ENCODE results near the gene B3GNT2.

Gene B3GNT2

DNA sequence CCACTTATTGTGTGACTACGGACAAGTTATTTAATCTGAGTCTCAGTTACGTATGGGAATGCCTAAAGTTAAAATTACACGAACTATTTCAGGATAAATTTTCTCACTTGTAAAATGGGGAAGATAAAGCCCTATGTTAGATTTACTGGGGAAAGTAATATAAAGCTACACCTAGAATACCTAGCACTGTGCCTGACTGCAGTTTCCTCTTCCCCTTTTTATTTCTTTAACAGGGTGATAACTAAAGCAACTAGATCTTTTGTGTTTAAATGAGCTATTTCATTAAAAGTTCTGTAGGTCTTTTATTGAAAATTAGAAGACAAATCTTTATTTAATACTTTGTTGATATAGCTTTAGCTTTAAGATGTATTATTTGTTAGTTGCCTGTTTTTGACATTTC is 5.0 kb downstream of the B3GNT2 start:
- TF ChIP-seq CTCF (conservative IDR thresholded peaks at IDR 0.05; ENCODE audit: low read depth, low read length), result no peak
- H3K4me2 ChIP-seq, result peak overlapping the region; percentile 89
- H3K27me3 ChIP-seq (ENCODE audit: insufficient read depth, low read depth), result no peaks in the 10 kb centered on the region
- peaks cover 92% of the 10 kb centered on the region for H3K79me2 ChIP-seq (ENCODE audit: insufficient read depth, low read depth)
- H2AFZ ChIP-seq (ENCODE audit: low read depth), result no peak overlapping the region
- H3K4me1 ChIP-seq (ENCODE audit: low read depth, poor library complexity, severe bottlenecking), result peaks cover 52% of the 10 kb centered on the region
- H3K9ac ChIP-seq, result no peak overlapping the region
- no peak overlapping the region for H3K4me3 ChIP-seq (IDR thresholded peaks at IDR 0.05; ENCODE audit: insufficient read depth, low read depth, low read length)
- peaks cover 55% of the 10 kb centered on the region for H4K20me1 ChIP-seq (ENCODE audit: insufficient read depth)
- H3K36me3 ChIP-seq (ENCODE audit: insufficient read depth), result no peaks in the 10 kb centered on the region
- no peak overlapping the region for H3K27ac ChIP-seq

GRCh38 chr2:62201307-62201706 is 5.4 kb downstream of the B3GNT2 start:
- H3K4me2 ChIP-seq, result peak overlapping the region; percentile 89; the same call in 1 of the 2 replicates
- peaks cover 52% of the 10 kb centered on the region for H3K4me1 ChIP-seq (ENCODE audit: low read depth, poor library complexity, severe bottlenecking)
- H3K27me3 ChIP-seq (ENCODE audit: insufficient read depth, low read depth), result no peaks in the 10 kb centered on the region
- peaks cover 93% of the 10 kb centered on the region for H3K79me2 ChIP-seq (ENCODE audit: insufficient read depth, low read depth)
- no peaks in the 10 kb centered on the region for H3K36me3 ChIP-seq (ENCODE audit: insufficient read depth)
- peaks cover 55% of the 10 kb centered on the region for H4K20me1 ChIP-seq (ENCODE audit: insufficient read depth)
- TF ChIP-seq CTCF (conservative IDR thresholded peaks at IDR 0.05; ENCODE audit: low read depth, low read length), result no peak
- H3K27ac ChIP-seq, result no peak overlapping the region
- H3K4me3 ChIP-seq (IDR thresholded peaks at IDR 0.05; ENCODE audit: insufficient read depth, low read depth, low read length), result no peak overlapping the region
- no peak overlapping the region for H3K9ac ChIP-seq
- no peak overlapping the region for H2AFZ ChIP-seq (ENCODE audit: low read depth)

- Histone ChIP-seq H3K9ac (no peak overlapping the region), H3K4me1 (ENCODE audit: low read depth, poor library complexity, severe bottlenecking) (peaks cover 52% of the 10 kb centered on the region), H2AFZ (ENCODE audit: low read depth) (no peak overlapping the region), H4K20me1 (ENCODE audit: insufficient read depth) (peaks cover 59% of the 10 kb centered on the region), H3K4me2 (peak overlapping the region; percentile 24), H3K27ac (no peak overlapping the region), H3K27me3 (ENCODE audit: insufficient read depth, low read depth) (no peaks in the 10 kb centered on the region), H3K4me3 (IDR thresholded peaks at IDR 0.05; ENCODE audit: insufficient read depth, low read depth, low read length) (no peak overlapping the region), H3K36me3 (ENCODE audit: insufficient read depth) (no peaks in the 10 kb centered on the region), H3K79me2 (ENCODE audit: insufficient read depth, low read depth) (peaks cover 98% of the 10 kb centered on the region)
- TF ChIP-seq CTCF (conservative IDR thresholded peaks at IDR 0.05; ENCODE audit: low read depth, low read length), result no peak
Observed at GRCh38 chr2:62202019-62202722, 6.3 kb downstream of the B3GNT2 start.

GRCh38 chr2:62202729-62203128 is 6.8 kb downstream of the B3GNT2 start:
- H3K4me1 ChIP-seq (ENCODE audit: low read depth, poor library complexity, severe bottlenecking), result peaks cover 52% of the 10 kb centered on the region
- no peak overlapping the region for H3K27ac ChIP-seq

More at GRCh38 chr2:62202729-62203128, 6.8 kb downstream of the B3GNT2 start:
- Histone ChIP-seq H3K4me2 (no peak overlapping the region), H3K4me3 (IDR thresholded peaks at IDR 0.05; ENCODE audit: insufficient read depth, low read depth, low read length) (no peak overlapping the region), H2AFZ (ENCODE audit: low read depth) (no peak overlapping the region), H3K27me3 (ENCODE audit: insufficient read depth, low read depth) (no peaks in the 10 kb centered on the region), H3K9ac (no peak overlapping the region), H3K36me3 (ENCODE audit: insufficient read depth) (no peaks in the 10 kb centered on the region), H3K79me2 (ENCODE audit: insufficient read depth, low read depth) (peaks cover 98% of the 10 kb centered on the region), H4K20me1 (ENCODE audit: insufficient read depth) (peaks cover 55% of the 10 kb centered on the region)
- no peak for TF ChIP-seq CTCF (conservative IDR thresholded peaks at IDR 0.05; ENCODE audit: low read depth, low read length)

Measured in KMS-11 (cell line).